Measurements from ENCODE around the gene TMEM225B.

GRCh38 chr7:99562114-99562784 is 35.8 kb upstream of the TMEM225B start:
- TF ChIP-seq CTCF (IDR thresholded peaks at IDR 0.05): no peak
- no peak for TF ChIP-seq POLR2AphosphoS5 (IDR thresholded peaks at IDR 0.05; ENCODE audit: low read depth, low read length)

Measured in Panc1 (cell line).